Measurements from ENCODE around the gene MFSD6. TPM values are rescaled to one million over a fixed set of nuclear protein-coding genes. Genes with fewer than 3 reads are reported as not detected.

MFSD6 gene
- polyA plus RNA-seq, 3 donors, result 8.8 to 15.7 (median 12.9) TPM

- DNase-seq, result peak in 1 of 3 donors; percentile 10
- H3K36me3 Mint-ChIP-seq, result no peaks in the 10 kb centered on the region
- H3K79me2 ChIP-seq (ENCODE audit: insufficient read depth, low read length), result peaks cover 14% of the 10 kb centered on the region
- no peak overlapping the region for H3K4me3 ChIP-seq (replicated peaks in 1 of 3; ENCODE audit: low read depth in 2 of 3, low read length in 3 of 3)
- H3K4me1 Mint-ChIP-seq, result peaks cover 16% of the 10 kb centered on the region
- no peak for TF ChIP-seq CTCF (IDR thresholded peaks at IDR 0.05)
- H4K20me1 ChIP-seq (ENCODE audit: insufficient read depth, low read length), result no peaks in the 10 kb centered on the region
- no peaks in the 10 kb centered on the region for H3K27me3 ChIP-seq (ENCODE audit: control insufficient read depth in 2 of 2, insufficient read depth in 2 of 2, low read length in 2 of 2)
- peaks cover 0 to 5% (median 1%) of the 10 kb centered on the region in 7 donors for H3K9me3 Mint-ChIP-seq
- no peak overlapping the region for H3K4me2 ChIP-seq (replicated peaks; ENCODE audit: extremely low read depth, low read length, poor library complexity, severe bottlenecking)
- H3K27ac Mint-ChIP-seq, result no peak overlapping the region
- no peak overlapping the region for H3K27ac ChIP-seq (ENCODE audit: low read depth in 1 of 2, low read length in 2 of 2)
- H3K4me1 ChIP-seq (ENCODE audit: control insufficient read depth in 1 of 2, insufficient read depth in 2 of 2, low read length in 2 of 2), result peaks cover 25 to 36% of the 10 kb centered on the region in 2 donors
- intact Hi-C loops (cut with micrococcal nuclease), result no loop called here
- no peak overlapping the region for H3K9ac ChIP-seq (ENCODE audit: insufficient read depth, low read length, poor library complexity, severe bottlenecking)
- no CpG with 5 or more reads among the region's 3 CpGs for WGBS (ENCODE audit: insufficient coverage)
- no peaks in the 10 kb centered on the region for H3K9me3 ChIP-seq (replicated peaks in 1 of 2; ENCODE audit: control insufficient read depth in 1 of 2, insufficient read depth in 1 of 2, low read length in 2 of 2)
- H3K27me3 Mint-ChIP-seq (ENCODE audit: low read depth in 3 of 3), result peaks cover 0 to 7% (median 5%) of the 10 kb centered on the region in 3 donors
- H3K36me3 ChIP-seq (replicated peaks in 1 of 2; ENCODE audit: control insufficient read depth in 1 of 2, insufficient read depth in 2 of 2, low read length in 2 of 2), result no peaks in the 10 kb centered on the region
- H3K4me3 Mint-ChIP-seq, result no peak overlapping the region
- H2AFZ ChIP-seq (ENCODE audit: insufficient read depth, low read depth, low read length, poor library complexity, severe bottlenecking), result no peak overlapping the region
These were observed 3.1 kb upstream of the MFSD6 start for GRCh38 chr2:190405070-190405469.

- no peak for DNase-seq
- peaks cover 0 to 7% (median 5%) of the 10 kb centered on the region in 3 donors for H3K27me3 Mint-ChIP-seq (ENCODE audit: low read depth in 3 of 3)
- no peak for TF ChIP-seq CTCF (IDR thresholded peaks at IDR 0.05)
- no peak overlapping the region for H3K4me3 Mint-ChIP-seq
- H3K36me3 Mint-ChIP-seq, result no peaks in the 10 kb centered on the region
- H3K4me2 ChIP-seq (replicated peaks; ENCODE audit: extremely low read depth, low read length, poor library complexity, severe bottlenecking), result no peak overlapping the region
- H3K79me2 ChIP-seq (ENCODE audit: insufficient read depth, low read length), result peaks cover 17% of the 10 kb centered on the region
- intact Hi-C loops (cut with micrococcal nuclease), result no loop called here
- H3K36me3 ChIP-seq (replicated peaks in 1 of 2; ENCODE audit: control insufficient read depth in 1 of 2, insufficient read depth in 2 of 2, low read length in 2 of 2), result no peaks in the 10 kb centered on the region
- no peaks in the 10 kb centered on the region for H3K9me3 ChIP-seq (replicated peaks in 1 of 2; ENCODE audit: control insufficient read depth in 1 of 2, insufficient read depth in 1 of 2, low read length in 2 of 2)
- H3K4me3 ChIP-seq (replicated peaks in 1 of 3; ENCODE audit: low read depth in 2 of 3, low read length in 3 of 3), result no peak overlapping the region
- H3K27ac ChIP-seq (ENCODE audit: low read depth in 1 of 2, low read length in 2 of 2), result no peak overlapping the region
- peaks cover 34 to 46% of the 10 kb centered on the region in 2 donors for H3K4me1 ChIP-seq (ENCODE audit: control insufficient read depth in 1 of 2, insufficient read depth in 2 of 2, low read length in 2 of 2)
- H3K9me3 Mint-ChIP-seq, result peaks cover 0 to 4% (median 0%) of the 10 kb centered on the region in 7 donors
- no peak overlapping the region for H2AFZ ChIP-seq (ENCODE audit: insufficient read depth, low read depth, low read length, poor library complexity, severe bottlenecking)
- H3K27me3 ChIP-seq (ENCODE audit: control insufficient read depth in 2 of 2, insufficient read depth in 2 of 2, low read length in 2 of 2), result no peaks in the 10 kb centered on the region
- no CpG with 5 or more reads among the region's 3 CpGs for WGBS (ENCODE audit: insufficient coverage)
- H3K27ac Mint-ChIP-seq, result no peak overlapping the region
- peaks cover 24% of the 10 kb centered on the region for H3K4me1 Mint-ChIP-seq
- H3K9ac ChIP-seq (ENCODE audit: insufficient read depth, low read length, poor library complexity, severe bottlenecking), result no peak overlapping the region
- H4K20me1 ChIP-seq (ENCODE audit: insufficient read depth, low read length), result no peaks in the 10 kb centered on the region
These were observed 2.2 kb upstream of the MFSD6 start for GRCh38 chr2:190405995-190406394.
